Fibroblast of lung (primary cell): Measurements from ENCODE around the gene ART3.

Experiments
- CTCF ChIP-seq, 2 donors: IDR thresholded peaks in 1 of 2; conservative IDR thresholded peaks in 1 of 2; 1 replicate in 1 of 2; 2 replicates in 1 of 2; pipeline ENCODE4 v1.5.1; 2011 to 2012; ENCODE audit warnings: low read length in 2 of 2, control low read depth in 1 of 2, inconsistent platforms in 1 of 2, low read depth in 1 of 2, mild to moderate bottlenecking in 1 of 2
- EZH2 ChIP-seq: IDR thresholded peaks from 2 replicates; pipeline ENCODE4 v1.5.1; 2012; ENCODE audit warnings: low read length, control low read depth, mild to moderate bottlenecking; ENCODE audit errors: missing control alignments

DNA sequence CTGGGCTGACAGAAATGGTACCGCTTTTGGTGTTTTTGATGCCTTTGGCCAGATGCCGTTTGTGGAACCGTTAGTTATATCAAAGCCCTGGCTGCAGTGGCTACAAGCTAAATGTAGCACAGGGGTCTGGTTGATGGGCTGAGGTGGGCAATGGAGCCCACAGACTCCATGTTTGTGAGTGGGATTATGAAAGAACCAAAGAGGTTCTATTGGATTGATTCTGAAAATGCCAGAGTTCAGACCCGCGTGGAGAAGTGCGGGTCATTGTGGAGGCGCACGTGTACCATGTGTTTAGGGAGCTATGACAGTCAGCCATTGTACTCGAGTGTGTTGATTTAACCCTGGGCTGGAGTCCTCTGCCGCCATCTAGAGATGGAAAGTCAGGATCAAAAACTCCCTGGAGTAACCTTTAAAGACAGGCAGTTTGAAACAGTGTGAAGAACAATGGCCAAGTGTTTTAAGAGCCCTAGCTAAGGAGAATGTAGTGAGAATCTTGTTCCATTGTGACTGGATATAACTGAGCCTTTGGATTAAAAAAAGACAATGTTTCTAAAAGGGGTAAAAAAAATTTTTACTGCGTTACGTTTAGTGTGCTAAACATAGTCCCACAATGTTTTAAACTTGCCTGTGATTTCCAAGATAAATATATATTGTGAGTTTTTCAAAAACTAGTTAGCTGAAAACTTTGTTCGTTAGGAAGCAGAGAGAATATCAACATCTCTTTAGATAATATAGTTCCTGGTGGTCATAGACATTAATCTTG is 12.7 kb downstream of the ART3 start:
- TF ChIP-seq CTCF (conservative IDR thresholded peaks at IDR 0.05 in 1 of 2, IDR thresholded peaks at IDR 0.05 in 1 of 2; ENCODE audit: low read depth in 1 of 2, low read length in 2 of 2) (peak; percentile 53 to 68), EZH2 (no peak)
